GM21786 (cell line): ENCODE measurements around the gene POLD1.
"Not testable (repeated sequence)": the region's sequence is repeated elsewhere in the genome, so short reads cannot be mapped to it uniquely, and the experiment has no call there.

Experiments
- ATAC-seq: cut with Tn5 transposase; IDR thresholded peaks from one replicate; pipeline ENCODE4 v1.9.1; 2021; ENCODE audit not compliant: unreplicated experiment

POLD1 gene

DNA sequence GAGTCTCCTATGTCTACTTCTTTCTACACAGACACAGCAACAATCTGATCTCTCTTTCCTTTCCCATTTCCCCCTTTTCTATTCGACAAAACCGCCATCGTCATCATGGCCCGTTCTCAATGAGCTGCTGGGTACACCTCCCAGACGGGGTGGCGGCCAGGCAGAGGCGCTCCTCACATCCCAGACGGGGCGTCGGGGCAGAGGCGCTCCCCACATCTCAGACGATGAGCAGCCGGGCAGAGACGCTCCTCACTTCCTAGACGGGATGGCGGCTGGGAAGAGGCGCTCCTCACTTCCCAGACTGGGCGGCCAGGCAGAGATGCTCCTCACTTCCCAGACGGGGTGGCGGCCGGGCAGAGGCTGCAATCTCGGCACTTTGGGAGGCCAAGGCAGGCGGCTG is 6.8 kb downstream of the POLD1 start:
- ATAC-seq: not testable (repeated sequence)

GRCh38 chr19:50392759-50393158 is 8.6 kb downstream of the POLD1 start:
- no peak for ATAC-seq

DNA sequence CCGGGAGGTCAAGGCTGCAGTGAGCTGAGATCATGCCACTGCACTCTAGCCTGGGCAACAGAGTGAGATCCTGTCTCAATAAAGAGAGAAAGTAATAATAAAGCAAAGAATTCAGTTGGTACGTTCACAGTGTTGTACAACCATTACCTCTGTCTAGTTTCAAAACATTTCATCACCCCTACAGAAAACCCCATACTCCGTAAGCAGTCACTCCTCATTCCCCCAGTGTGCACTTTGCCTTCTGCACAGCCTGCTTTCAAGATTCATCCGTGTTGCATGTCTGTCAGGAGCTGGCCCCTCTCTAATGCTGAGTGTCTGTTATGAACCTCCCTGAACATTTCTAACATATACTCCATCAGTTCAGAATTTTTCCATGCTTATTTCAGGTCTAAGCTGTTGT is 9.4 kb downstream of the POLD1 start:
- ATAC-seq: no peak

- ATAC-seq: no peak
Measured at GRCh38 chr19:50394017-50394416, 9.9 kb downstream of the POLD1 start.

- no peak for ATAC-seq
Measured at GRCh38 chr19:50398675-50399367, 14.7 kb downstream of the POLD1 start.

DNA sequence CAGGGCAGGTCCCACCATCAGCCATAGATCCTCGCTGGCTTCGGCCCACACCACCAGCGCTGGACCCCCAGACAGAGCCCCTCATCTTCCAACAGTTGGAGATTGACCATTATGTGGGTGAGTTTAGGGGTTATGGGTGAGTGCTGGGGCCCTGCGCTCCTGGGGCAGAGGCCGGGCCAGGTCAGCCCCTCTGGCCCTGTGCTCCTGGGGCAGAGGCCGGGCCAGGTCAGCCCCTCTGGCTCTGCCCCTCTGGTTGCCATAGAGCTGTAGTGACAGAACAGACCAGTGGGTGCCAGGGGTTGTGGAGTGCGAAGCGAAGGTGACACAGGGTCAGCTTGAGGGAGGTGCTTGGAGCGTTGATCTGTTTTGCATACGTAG is 15.2 kb downstream of the POLD1 start:
- no peak for ATAC-seq

GRCh38 chr19:50401605-50402450 is 17.7 kb downstream of the POLD1 start:
- ATAC-seq: no peak

GRCh38 chr19:50402544-50403301 is 18.6 kb downstream of the POLD1 start:
- ATAC-seq: no peak

DNA sequence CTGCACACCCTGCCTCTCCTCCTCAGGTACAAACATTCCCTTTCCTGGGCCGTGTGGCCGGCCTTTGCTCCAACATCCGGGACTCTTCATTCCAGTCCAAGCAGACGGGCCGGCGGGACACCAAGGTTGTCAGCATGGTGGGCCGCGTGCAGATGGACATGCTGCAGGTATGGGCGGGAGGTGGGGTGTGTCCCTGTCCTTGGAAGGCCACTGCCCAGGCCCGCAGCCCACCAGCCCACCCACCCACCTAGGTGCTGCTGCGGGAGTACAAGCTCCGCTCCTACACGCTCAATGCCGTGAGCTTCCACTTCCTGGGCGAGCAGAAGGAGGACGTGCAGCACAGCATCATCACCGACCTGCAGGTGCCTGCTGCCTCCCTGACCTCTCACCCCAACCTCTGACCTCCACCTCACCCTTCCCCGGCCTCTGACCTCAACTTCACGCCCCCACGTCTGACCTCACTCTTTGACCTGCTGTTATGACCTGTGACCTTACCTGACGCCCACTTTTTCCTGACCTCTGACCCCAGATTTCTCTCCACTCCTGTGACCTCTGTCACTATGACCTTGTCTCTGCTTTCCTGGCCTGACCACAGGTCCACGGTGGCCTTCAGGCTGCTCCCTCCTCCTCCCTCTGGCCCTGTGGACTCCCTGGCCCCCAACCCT is 22.1 kb downstream of the POLD1 start:
- no peak for ATAC-seq

- ATAC-seq: no peak
Measured at GRCh38 chr19:50406829-50407228, 22.7 kb downstream of the POLD1 start.

DNA sequence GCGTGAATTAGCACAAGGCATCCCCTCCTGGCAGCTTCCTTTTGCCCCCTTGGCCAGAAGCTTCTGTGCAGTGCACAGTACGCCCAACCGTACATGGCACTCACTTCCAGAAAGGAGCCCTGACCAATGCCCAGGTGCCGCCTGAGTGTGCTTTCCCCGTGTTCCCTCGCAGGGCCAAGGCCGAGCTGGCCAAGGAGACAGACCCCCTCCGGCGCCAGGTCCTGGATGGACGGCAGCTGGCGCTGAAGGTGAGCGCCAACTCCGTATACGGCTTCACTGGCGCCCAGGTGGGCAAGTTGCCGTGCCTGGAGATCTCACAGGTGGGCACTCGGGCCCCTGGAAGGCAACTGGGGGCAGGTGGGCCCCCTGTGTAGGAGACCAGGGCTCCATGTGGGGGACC is 25.2 kb downstream of the POLD1 start:
- ATAC-seq: no peak

DNA sequence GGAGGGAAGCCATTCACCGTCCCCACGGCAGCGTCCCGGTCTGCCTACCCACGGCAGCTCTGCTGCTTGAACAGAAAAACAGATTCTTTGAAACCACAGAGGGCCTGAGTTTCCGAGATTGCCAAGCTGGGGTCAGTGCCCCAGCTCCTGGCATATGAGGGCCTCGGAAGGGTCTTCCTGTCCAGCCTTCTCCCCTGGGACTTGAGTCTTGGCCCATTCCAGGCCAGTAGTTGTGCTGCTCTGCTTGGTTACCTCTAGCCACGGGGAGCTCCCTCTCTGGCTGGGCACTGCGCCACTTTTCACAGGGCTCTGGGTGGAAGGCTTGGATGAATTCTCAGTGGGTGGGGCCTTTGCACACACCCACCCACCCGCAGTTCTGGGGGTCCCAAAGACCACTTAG is 26.0 kb downstream of the POLD1 start:
- ATAC-seq: no peak

DNA sequence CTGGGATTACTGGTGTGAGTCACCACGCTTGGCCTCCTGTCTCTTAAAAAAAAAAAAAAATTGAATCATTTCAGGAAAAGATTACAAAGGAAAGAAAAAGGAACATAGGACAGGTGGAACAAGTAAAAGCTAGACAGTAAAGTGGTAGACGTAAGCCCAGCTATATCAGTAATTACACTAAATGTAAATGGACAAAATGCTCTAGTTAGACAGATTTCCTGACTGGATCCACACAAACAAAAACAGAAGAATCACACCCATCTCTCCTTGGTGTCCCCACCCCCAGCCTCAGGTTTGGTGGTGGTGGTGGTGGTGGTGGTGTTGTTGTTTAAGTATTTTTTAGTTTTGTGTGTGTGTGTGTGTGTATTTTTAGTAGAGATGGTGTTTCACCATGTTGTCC is 28.3 kb downstream of the POLD1 start:
- no peak for ATAC-seq

GRCh38 chr19:50413096-50413495 is 28.9 kb downstream of the POLD1 start:
- no peak for ATAC-seq

DNA sequence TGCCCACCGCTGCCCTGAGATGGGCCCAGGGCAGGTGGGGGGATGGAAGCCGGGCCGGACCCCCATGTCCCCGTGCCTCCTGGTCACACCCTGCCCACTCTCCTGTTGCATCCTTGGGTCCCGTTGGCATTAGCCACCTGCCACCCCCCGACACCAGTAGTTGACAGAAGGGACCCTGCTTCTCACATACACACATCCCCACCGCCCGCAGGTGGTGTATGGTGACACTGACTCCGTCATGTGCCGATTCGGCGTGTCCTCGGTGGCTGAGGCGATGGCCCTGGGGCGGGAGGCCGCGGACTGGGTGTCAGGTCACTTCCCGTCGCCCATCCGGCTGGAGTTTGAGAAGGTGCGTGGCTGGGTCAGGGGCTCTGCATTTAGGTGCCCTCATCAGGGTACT is 29.4 kb downstream of the POLD1 start:
- no peak for ATAC-seq

GRCh38 chr19:50414864-50415660 is 30.9 kb downstream of the POLD1 start:
- peak; percentile 19 for ATAC-seq

GRCh38 chr19:50415661-50416033 is 31.5 kb downstream of the POLD1 start:
- peak; percentile 35 for ATAC-seq

GRCh38 chr19:50416034-50416977 is 32.2 kb downstream of the POLD1 start:
- no peak for ATAC-seq
